Activated T-cell treated with anti-CD3 and anti-CD28 coated beads, Interleukin-2, amount 50 U/mL, for 4 hours (primary cell): ENCODE measurements around the gene ADAMTS9. TPM values are rescaled to one million over a fixed set of nuclear protein-coding genes. Genes with fewer than 3 reads are reported as not detected.

ENCODE experiments used
- ATAC-seq, 2 donors: fragments of 200-7000 bp; cut with Tn5 transposase; one replicate each; pipeline ENCODE4 v1.10.0; 2021
- DNase-seq: peaks from one replicate; pipeline ENCODE4 v3.0.0-alpha.2; 2020
- H3K27me3 Mint-ChIP-seq: one replicate; pipeline ENCODE4 v1.8.0; 2021; ENCODE audit warnings: low read depth, mixed read lengths
- H3K36me3 Mint-ChIP-seq: one replicate; pipeline ENCODE4 v1.8.0; 2022; ENCODE audit warnings: mixed read lengths; ENCODE audit not compliant: insufficient read depth
- H3K4me1 Mint-ChIP-seq: one replicate; pipeline ENCODE4 v1.8.0; 2021; ENCODE audit warnings: low read depth, mixed read lengths
- H3K4me3 Mint-ChIP-seq: one replicate; pipeline ENCODE4 v1.8.0; 2021; ENCODE audit warnings: mild to moderate bottlenecking, moderate library complexity, mixed read lengths
- H3K9me3 Mint-ChIP-seq: one replicate; pipeline ENCODE4 v1.8.0; 2021; ENCODE audit warnings: mixed read lengths
- total RNA-seq, 3 donors: library from RNA; stranded (reverse); gene quantifications; one replicate each; pipeline ENCODE4 v1.2.1, GENCODE V29; 2021

The ADAMTS9 gene, protein sequence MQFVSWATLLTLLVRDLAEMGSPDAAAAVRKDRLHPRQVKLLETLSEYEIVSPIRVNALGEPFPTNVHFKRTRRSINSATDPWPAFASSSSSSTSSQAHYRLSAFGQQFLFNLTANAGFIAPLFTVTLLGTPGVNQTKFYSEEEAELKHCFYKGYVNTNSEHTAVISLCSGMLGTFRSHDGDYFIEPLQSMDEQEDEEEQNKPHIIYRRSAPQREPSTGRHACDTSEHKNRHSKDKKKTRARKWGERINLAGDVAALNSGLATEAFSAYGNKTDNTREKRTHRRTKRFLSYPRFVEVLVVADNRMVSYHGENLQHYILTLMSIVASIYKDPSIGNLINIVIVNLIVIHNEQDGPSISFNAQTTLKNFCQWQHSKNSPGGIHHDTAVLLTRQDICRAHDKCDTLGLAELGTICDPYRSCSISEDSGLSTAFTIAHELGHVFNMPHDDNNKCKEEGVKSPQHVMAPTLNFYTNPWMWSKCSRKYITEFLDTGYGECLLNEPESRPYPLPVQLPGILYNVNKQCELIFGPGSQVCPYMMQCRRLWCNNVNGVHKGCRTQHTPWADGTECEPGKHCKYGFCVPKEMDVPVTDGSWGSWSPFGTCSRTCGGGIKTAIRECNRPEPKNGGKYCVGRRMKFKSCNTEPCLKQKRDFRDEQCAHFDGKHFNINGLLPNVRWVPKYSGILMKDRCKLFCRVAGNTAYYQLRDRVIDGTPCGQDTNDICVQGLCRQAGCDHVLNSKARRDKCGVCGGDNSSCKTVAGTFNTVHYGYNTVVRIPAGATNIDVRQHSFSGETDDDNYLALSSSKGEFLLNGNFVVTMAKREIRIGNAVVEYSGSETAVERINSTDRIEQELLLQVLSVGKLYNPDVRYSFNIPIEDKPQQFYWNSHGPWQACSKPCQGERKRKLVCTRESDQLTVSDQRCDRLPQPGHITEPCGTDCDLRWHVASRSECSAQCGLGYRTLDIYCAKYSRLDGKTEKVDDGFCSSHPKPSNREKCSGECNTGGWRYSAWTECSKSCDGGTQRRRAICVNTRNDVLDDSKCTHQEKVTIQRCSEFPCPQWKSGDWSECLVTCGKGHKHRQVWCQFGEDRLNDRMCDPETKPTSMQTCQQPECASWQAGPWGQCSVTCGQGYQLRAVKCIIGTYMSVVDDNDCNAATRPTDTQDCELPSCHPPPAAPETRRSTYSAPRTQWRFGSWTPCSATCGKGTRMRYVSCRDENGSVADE (N-terminal part only)
- total RNA-seq: under 1 TPM in 2 of 3 donors, not detected in 1; 0.08 to 0.11 TPM

DNA sequence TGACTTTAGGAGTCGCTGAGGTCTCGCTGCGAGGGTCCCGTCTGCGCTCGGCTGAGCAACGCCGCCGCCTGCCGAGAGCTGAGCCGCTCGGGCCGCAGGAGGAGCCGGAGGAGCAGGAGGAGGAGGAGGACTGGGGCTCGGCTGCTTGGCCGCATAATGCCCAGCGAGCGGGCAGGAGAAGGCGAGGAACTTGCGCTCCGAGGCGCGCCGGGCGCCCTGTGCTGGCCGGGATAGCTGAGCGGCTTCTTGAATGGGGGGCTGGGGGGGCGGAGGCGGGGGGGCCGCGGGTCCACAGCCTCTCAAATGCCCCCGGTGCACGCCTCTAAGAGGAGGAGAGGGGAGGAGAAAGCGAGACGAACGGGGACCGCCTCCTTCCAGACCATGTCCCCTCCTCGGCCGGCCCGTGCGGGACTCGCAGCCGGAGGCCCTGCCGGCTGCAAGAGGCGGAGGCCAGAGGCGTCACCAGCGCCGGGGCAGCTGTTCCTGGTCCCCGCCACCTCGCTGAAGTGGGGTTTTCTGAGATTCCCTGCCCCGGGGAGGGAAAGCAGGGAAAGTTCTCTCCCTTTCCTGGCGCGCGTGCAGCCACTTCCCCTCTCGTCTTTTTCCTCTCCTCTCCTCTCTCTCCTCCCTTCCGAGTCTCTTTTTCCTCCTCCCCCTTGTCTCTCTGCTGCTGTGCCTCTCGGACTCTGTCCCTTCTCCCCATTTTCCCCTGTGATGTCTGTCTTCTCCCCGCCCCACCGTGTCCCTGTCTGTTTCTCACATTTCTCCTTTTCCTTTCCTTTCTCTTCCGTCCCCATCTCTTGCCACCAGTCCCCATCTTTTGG, at the start of gene ADAMTS9:
Gene ADAMTS9 (minus strand): TSS at position 220 of the 824 bp plus-strand sequence. CDS start 343 bp downstream, outside the sequence.
- ATAC-seq: no peak
- Mint-ChIP-seq H3K36me3 (no peaks in the 10 kb centered on the region), H3K4me1 (peaks cover 9% of the 10 kb centered on the region), H3K4me3 (peak within 1 kb of the TSS; percentile 4), H3K27me3 (peaks cover 44% of the 10 kb centered on the region), H3K9me3 (no peaks in the 10 kb centered on the region)
- no peak for DNase-seq

DNA sequence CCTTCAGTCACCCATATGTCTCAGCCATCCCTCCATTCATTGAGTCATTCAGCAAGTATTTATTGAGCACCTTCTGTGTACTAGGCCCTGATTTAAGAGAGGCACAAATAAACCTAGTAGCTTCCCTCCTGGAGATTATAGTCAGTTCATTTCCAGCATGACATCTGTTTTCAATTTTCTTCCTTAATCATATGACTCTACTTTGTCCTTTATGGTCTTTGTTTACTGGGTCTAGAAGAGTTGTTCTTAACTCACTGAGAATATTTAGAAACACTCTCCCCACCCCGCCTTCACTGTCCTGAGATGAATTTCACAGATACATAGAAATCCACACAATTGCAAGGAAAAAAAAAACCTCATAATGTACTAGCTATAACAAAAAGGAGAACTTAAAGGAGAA, 44.8 kb upstream of the ADAMTS9 start:
- Mint-ChIP-seq H3K4me3 (no peak overlapping the region), H3K9me3 (peaks cover 10% of the 10 kb centered on the region), H3K4me1 (no peaks in the 10 kb centered on the region), H3K27me3 (no peaks in the 10 kb centered on the region), H3K36me3 (no peaks in the 10 kb centered on the region)
- no peak for DNase-seq
- ATAC-seq: no peak

DNA sequence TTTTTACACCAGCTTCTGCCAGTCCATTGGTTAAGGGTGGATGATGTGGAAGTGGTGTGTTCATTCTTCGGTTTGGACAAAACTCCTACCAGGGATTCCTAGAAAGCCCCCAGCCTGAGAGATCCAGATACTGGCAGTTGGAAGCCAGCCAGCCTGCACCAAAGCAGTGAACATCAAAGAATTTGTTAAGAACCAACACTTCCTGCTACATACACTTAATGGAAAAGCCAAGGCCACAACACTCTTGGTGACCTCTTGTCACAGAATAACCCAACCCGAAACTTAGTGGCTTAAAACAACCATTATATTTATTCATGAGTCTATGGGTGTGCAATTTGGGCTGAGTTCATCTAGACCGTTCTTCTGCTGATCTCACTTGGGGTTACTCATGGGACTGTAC, 42.9 kb upstream of the ADAMTS9 start:
- ATAC-seq: no peak
- DNase-seq: no peak
- Mint-ChIP-seq H3K4me3 (no peak overlapping the region), H3K27me3 (no peaks in the 10 kb centered on the region), H3K4me1 (no peaks in the 10 kb centered on the region), H3K36me3 (no peaks in the 10 kb centered on the region), H3K9me3 (peaks cover 10% of the 10 kb centered on the region)

DNA sequence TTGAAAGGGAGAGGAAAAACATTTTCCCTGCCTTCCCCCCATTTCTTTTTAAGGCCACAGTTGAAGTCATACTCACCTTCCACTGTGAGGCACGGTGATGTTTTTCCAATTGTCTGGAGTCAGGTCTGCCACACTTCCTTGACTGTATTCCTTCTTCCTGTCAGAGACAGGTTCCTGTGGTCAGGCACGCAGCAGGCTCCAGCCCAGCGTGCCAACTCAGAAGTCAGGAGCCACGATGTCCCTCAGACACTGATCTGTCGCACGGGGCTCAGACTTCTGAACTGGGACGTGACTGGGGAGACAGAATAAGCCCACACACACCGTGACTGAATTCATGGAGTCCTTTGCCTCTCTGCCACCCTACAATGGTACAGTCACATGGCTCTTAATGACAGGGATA, 41.2 kb upstream of the ADAMTS9 start:
- ATAC-seq (no peak), DNase-seq (no peak)
- Mint-ChIP-seq H3K9me3 (peaks cover 6% of the 10 kb centered on the region), H3K27me3 (no peaks in the 10 kb centered on the region), H3K4me3 (no peak overlapping the region), H3K4me1 (no peaks in the 10 kb centered on the region), H3K36me3 (no peaks in the 10 kb centered on the region)

DNA sequence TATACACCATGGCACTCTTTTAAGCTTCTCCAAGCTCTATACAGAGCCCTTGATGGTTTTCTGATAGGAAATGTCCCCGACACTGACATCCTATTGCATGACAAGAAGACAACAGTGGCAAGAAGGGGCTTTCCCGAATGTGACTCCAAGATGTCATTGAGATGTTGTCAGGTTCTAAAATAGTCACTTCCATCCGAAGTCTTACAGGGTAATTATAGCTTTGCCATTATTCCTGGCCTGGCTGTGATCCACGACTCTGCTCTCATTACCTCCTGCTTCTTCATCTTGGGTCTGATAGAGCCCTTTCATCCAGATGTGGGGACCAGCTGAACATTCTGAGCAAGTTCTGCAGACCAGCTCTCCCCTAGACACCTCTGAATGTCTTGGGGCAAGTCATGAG, 40.6 kb upstream of the ADAMTS9 start:
- H3K4me3 Mint-ChIP-seq: no peak overlapping the region
- H3K9me3 Mint-ChIP-seq: peaks cover 6% of the 10 kb centered on the region
- DNase-seq (no peak), ATAC-seq (no peak)
- no peaks in the 10 kb centered on the region for H3K36me3 Mint-ChIP-seq
- H3K4me1 Mint-ChIP-seq: no peaks in the 10 kb centered on the region
- no peaks in the 10 kb centered on the region for H3K27me3 Mint-ChIP-seq

DNA sequence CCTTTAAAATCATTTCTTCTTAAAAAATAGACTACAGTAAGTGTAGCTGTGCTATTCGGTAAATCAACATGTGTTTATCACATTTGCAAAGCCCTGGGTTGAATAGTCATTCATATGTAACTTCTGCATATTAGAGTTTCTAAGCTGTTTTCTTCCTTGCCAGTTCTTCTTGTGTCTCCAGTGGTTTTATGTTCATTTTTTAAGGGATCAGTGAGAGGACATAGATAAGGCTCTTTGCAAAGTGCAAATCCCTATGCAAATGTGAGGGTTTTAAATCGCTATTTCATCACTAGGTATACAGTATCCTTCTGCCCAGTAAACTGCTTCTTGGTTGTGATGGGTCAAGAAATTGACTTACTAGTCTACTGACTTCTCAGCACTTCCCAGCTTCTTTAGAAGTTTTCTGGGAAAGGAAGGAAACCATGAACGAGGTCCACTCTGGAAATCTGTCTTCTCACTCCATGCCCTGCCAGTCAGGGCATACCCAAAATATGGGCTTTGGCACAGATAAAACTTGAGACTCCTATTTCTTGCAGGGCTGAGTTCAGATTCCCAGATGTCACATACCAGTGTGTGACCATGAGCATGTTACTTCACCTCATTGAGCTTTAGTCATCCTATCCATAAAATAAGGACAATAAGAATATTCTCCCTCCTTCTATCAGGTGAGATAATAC, 38.8 kb upstream of the ADAMTS9 start:
- H3K27me3 Mint-ChIP-seq: no peaks in the 10 kb centered on the region
- ATAC-seq (no peak), DNase-seq (no peak)
- no peaks in the 10 kb centered on the region for H3K4me1 Mint-ChIP-seq
- H3K4me3 Mint-ChIP-seq: no peak overlapping the region
- H3K9me3 Mint-ChIP-seq: no peaks in the 10 kb centered on the region
- H3K36me3 Mint-ChIP-seq: no peaks in the 10 kb centered on the region

DNA sequence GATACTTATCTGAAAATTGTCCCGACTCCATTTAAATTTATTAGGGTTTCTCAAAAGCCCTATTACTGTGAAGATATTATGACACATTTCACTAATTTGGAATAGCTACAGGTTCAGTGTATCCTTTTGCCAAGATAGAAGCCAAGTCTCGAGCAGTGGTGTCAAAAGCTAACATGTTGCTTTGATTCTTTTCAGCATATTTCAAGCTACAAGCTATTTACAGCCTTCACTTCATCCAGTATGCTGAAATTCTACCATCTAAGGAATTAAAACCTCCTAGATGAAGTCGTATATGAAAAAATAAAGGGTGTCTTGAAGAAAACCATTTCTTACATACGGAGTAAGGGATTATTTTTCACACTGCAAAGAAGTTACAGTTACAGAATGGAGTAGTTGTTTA, 31.2 kb upstream of the ADAMTS9 start:
- DNase-seq (no peak), ATAC-seq (no peak)
- H3K9me3 Mint-ChIP-seq: no peaks in the 10 kb centered on the region

DNA sequence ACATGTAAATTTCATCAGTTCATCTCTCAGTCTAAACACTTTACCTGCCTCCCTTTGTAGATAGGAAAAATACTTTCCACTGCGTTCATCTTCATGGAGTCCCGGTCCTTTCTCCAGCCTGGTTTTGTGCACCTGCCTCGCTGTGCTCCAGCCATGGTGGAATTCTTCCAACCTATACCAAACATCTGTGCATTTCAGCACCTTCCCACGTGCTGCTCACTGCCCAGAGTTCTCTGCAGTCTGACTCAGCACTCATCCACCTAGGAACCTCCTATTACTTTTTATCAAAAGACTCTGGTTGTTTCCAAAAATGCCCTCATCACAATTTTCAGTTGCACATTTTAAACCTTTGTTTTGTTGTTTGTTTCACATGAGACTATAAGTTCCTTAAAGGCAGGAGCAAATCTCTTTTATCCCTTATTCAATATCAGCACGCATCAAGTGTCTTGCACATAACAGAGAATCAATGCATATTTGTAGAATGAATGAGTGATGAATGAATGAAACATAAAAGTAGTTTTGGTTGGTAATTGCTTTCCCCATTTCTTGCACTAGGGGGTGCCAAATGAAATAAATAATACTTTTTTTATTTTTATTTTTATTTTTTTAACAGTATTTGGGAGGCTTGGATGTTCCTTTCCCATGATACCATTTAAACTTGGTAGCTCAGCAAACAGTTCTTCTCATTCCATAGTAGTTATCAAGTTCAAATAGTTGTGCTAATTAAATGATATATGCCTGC, 30.2 kb upstream of the ADAMTS9 start:
- H3K36me3 Mint-ChIP-seq: no peaks in the 10 kb centered on the region
- no peak overlapping the region for H3K4me3 Mint-ChIP-seq
- DNase-seq (no peak), ATAC-seq (no peak)
- no peaks in the 10 kb centered on the region for H3K4me1 Mint-ChIP-seq
- no peaks in the 10 kb centered on the region for H3K27me3 Mint-ChIP-seq
- peaks cover 5% of the 10 kb centered on the region for H3K9me3 Mint-ChIP-seq

More for the DNA sequence above, 31.2 kb upstream of the ADAMTS9 start:
- no peaks in the 10 kb centered on the region for H3K27me3 Mint-ChIP-seq
- H3K4me1 Mint-ChIP-seq: no peaks in the 10 kb centered on the region
- H3K4me3 Mint-ChIP-seq: no peak overlapping the region
- H3K36me3 Mint-ChIP-seq: no peaks in the 10 kb centered on the region

DNA sequence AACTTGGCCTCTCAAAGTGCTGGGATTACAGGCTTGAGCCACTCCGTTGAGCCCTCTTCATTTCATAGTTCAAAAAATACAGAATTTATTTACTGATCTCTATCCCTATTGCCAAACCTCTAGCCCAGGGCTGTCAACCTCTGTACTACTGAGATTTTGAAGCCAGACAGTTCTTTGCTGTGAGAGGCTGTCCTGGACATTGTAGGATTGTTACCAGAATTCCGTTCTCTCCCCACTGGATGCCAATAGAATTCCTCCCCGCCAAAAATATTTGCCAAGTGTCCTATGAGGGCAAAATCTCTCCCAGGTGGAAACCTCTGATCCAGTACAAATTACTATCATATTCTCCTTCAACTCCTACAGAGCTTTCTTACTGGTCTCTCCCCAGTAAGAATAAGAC, 29.6 kb upstream of the ADAMTS9 start:
- DNase-seq: no peak
- Mint-ChIP-seq H3K27me3 (no peaks in the 10 kb centered on the region), H3K36me3 (no peaks in the 10 kb centered on the region), H3K4me1 (no peaks in the 10 kb centered on the region), H3K9me3 (peaks cover 6% of the 10 kb centered on the region), H3K4me3 (no peak overlapping the region)
- ATAC-seq: no peak

DNA sequence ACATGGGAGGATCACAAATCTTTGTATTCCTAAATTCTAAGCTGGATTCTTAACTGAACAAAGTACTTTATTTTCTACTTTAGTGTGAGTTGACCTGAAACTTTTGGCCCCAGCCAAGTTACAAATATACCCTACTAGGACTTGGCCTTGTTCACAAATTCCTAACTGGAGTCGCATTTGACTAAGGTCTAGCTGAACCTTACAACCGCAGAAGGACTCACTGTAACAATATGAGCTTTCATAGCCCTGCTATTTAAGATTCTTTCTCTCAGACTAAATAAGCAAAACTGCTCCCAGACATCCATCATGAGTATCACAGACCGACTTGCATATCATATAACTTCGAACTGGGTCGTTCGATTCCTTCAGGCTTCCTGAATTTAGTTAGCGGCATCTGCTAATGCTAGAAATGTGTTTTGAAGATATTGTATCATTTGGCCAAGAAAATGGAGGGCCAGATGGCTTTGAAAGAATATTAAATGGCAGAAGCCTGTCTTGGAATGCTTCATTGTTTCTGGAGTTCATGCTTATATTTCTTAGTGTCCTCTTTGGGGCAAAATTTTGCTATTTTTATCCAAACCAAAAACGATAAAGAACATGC, 28.4 kb upstream of the ADAMTS9 start:
- Mint-ChIP-seq H3K36me3 (no peaks in the 10 kb centered on the region), H3K4me1 (no peaks in the 10 kb centered on the region)
- ATAC-seq: no peak

DNA sequence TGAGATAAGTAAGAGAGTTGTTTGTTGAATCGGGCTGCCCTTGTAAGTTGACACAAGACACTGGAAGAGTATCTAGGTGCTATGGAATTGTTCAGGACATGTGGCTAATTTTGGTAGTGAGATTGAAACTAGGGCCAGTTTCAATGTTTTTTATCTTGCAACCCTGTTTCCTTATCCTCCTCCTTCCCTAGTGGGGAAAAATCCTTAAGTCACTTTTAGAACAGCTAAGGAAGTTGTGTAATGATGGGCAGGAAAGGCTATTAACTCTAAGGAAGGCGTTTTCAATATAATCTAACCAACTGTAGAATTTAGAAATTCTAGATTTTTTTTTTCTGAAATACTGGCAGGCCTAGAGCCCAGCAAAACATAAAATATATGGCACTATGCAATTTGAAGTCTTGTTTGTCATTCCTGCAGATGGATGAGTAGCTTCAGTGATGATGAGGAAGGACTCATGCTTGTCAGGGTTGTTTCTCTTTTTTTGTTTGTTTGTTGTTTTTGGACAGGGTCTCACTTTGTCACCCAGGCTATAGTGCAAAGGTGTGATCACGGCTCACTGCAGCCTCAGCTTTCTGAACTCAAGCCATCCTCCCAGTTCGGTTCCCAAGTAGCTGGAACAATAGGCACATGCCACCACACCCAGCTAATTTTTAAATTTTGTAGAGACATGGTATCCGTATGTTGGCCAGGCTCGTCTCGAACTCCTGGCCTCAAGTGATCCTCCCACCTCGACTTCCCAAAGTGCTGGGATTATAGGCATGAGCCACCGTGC, 27.6 kb upstream of the ADAMTS9 start:
- H3K9me3 Mint-ChIP-seq: peaks cover 6% of the 10 kb centered on the region

More for the DNA sequence above, 28.4 kb upstream of the ADAMTS9 start:
- Mint-ChIP-seq H3K9me3 (peaks cover 6% of the 10 kb centered on the region), H3K27me3 (no peaks in the 10 kb centered on the region), H3K4me3 (no peak overlapping the region)
- DNase-seq: no peak

DNA sequence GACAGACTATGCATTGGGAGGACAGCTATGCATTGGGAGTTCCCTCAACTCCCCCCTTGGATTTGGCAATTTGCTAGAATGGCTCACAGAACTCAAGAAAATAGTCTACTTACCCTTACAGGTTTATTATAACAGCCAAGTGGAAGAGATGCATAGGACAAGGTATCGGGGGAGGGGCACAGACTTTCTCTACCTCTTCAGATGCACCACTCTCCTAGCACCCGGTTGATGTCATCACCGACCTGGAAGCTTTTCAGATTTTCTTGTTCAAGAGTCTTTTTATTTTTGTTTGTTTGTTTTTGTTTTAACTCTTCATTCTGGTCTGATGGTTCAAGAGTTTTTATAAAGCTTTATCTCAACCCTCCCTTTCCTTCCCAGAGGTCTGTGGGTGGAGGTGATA, 20.7 kb upstream of the ADAMTS9 start:
- Mint-ChIP-seq H3K9me3 (peaks cover 25% of the 10 kb centered on the region), H3K4me3 (no peak overlapping the region), H3K4me1 (no peaks in the 10 kb centered on the region), H3K27me3 (no peaks in the 10 kb centered on the region), H3K36me3 (no peaks in the 10 kb centered on the region)
- no peak for ATAC-seq
- no peak for DNase-seq

More for the DNA sequence above, 27.6 kb upstream of the ADAMTS9 start:
- DNase-seq: no peak
- H3K36me3 Mint-ChIP-seq: no peaks in the 10 kb centered on the region
- no peaks in the 10 kb centered on the region for H3K4me1 Mint-ChIP-seq
- H3K27me3 Mint-ChIP-seq: no peaks in the 10 kb centered on the region
- no peak overlapping the region for H3K4me3 Mint-ChIP-seq
- ATAC-seq: no peak
